GOT3 (cell line): ENCODE data around the gene SLX9.
"Not testable (repeated sequence)": the region's sequence is repeated elsewhere in the genome, so short reads cannot be mapped to it uniquely, and the experiment has no call there.

Experiments
- DNase-seq: peaks from one replicate; lab custom pipeline; 2025; ENCODE audit warnings: mixed read lengths; lab: John Stamatoyannopoulos, UW

The SLX9 gene

DNA sequence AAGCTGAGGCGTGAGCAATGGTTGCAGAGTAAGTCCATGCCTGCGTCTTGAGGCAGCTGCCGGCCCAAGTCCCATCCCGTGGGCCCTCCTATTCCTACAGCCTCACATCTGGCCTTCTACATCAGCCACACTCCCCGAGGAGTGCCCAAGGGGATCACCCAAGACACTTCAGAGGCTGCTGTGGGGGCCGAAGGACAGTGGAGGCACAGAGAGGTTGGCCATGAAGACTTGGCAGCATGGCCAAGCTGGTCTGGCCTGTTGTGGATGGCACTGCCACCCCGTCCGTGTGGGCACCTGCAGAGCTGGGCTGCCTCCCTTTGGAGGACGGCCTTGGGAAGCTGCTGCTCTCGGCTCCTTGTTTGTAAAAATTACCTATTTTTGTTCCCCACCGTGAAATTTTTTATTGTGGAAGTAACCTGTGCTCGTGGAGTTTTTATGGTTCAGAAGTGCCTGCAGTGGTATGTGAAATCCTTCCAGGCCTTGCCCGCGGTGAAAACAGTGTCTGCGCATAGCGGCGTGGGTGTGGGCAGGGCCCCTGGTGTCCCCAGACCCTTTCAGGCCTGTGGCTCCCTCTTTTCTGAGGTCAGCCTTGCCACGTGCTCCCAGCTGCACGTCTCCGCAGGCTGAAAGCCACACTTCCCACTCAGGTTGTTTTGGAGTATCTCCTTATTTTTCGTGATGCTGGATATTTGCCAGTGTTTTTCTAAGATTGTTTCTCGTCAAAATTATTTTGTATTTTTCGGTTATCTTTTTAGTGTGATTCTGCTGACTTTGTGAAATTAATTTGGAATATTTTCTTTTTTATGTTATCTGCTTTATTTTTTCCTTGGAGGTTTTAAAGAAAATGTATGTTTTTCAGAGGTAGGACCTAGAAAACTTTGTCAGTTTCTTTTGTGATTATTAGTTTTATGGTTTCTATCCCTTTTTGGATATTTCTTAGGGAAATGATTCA is 20.6 kb downstream of the SLX9 start:
- no peak for DNase-seq

DNA sequence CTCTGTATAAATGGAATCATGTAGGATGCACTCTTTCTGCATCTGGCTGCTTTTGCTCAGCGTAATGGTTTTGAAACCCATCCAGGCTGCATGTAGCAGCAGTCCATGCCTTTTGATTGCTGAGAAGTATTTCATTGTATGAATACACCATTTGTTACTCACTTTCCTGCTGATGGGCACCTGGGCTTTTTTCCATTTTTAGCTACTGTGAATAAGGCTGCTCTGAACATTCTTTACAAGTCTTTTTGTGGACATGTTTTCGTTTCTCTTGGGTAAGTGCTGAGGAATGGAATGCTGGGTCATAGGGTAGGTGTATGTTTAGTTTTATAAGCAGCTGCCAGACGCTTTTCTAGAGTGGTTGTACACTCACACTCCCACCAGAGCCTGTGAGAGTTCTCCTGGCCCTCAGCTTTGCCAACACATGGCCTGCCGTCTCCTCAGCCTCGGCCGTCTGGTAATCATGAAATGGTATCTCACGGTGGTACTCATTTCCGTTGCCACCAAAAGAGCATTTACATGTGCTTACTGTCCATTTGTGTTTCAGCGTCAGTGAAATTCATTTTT is 22.7 kb downstream of the SLX9 start:
- no peak for DNase-seq

DNA sequence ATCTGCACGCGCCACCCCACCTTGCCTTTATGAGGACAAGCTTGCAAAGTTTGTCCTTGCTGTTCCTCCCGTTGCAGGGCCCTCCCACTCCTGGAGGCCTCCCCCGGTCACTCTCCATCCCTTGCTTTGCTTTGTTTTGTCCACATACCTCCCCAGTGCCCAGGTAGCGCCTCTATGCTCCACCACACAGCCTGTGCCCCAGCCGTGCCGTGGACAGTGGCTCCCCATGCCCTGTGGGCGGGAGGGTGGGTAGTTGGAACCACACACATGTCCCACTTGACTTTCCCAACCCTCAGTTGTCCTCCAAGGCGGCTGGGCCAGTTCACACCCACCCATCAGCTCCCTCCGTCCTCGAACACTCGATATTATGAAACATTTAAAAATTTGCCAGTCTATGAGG is 24.6 kb downstream of the SLX9 start:
- no peak for DNase-seq

DNA sequence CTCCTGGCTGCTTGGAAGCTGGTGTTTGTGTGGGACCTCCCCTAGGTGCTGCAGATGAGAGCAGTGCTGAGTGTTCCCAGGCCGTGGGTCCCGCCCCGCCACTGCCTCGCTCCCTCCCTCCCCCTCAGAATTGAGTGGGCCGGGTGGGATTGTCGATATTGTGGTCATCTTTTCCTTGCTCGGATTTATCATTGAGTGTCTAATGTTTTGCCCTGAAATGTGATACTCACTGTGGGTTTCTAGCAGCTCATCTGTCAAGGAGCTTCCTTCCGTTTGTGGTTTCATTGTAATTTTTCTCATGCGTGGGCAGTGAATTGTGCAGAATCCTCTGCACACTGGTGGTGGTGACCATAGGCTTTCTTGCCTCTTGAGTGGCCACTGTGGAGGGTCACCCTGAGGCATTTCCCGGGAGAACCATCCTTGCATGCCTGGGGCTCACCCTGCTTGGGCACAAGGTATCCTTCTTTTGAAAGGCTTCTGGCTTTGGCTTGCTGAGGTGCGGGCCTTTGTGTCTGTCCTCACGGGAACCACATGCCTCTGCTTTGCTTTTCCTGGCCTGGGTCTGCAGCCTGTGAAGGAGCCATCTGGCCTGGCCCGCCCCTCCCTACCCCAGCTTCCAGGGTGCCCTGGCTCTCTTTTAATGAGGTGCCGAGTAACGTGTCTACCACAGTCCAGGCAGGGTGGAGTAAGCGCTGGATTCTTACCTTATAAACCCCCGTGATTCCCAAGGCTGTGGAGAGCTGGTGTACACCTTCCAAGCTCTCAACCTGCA is 25.6 kb downstream of the SLX9 start:
- no peak for DNase-seq

DNA sequence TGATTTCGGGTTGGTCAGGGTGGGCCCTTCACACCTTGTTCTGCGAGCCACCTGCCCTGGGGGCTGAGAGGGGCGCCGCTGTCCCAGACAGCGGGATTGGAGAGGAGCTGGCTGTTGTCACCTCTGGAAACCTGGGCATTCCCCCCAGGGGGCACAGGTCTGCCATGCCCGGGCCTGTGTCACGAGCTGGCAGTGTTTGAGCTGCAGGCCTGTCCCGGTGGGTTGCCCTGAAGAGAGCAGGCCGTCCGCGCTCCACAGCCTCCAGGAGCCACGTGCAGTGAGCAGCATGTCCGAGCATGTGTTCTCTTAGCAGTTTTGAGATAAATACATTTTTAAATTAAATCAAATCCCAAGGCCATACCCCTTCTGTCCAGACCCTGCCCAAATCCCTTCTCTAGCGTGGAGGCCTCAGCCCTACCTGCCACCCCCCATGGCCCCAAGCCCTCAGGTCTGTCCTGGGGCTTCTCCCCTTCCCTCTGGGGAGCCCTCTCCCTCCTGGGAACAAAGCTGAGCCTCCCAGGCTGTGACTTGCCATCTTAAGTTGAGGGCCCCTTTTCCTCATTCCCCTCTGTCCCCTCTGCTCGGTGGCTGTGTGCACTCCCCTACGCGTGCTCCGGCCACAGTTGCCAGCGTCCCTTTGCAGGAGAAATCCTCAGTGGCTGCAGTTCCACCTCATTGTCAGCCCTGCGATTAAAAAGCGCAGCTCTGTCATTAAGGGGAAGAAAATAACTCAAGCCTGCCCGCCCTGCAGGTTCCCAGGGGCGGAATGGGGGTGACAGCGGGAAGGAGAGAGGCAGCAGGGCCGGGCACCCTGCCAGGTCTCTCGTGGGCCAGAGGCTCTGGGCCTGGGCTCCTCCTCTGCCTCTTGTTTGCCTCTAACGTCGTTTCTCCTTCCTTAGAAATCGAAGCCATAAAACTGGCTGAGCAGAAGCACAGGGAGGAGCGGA is 26.6 kb downstream of the SLX9 start:
- DNase-seq: no peak

DNA sequence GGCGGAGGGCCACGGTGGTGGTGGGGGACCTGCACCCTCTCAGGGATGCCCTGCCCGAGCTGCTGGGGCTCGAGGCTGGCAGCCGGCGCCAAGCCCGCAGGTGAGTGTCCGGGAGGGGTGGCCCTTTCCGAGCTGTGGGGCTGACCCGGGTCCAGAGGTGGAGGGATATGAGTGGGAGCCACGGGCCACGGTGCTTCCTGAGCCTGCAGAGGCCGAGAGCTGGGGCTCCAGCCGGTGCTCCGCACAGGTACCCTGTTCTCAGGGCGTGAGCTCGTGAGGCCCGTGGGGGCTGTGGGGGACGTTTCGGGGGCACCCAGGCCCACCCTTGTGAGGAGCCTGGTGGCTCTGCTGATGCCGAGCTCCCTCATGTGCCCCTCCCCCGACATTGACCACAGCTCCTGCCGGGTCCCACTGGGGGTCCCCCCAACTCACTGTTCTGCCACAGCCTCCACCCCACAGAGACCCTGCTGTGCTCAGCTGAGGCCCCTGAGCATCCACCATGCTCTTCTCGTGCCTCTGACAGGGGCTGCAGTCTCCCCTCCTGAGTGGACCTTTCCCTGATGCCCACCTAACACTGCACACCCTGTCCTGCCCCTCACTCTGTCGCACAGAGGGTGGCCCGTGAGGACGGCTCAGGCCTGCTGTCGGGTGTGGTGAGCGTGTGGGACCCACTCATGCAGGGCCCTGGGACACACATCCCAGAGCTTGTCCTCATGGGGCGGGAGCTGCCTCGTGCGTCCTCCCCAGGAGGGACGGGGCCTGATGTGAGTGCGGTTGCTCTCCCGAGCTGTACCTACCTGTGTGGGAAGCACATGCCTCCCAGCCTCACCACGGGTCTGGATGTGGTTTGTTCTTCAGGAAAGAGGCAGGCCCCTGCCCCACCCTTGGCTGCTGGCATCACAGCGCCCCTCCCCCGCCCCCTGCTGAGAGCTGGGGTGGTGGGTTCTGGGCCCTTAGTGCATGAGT is 27.5 kb downstream of the SLX9 start:
- no peak for DNase-seq

DNA sequence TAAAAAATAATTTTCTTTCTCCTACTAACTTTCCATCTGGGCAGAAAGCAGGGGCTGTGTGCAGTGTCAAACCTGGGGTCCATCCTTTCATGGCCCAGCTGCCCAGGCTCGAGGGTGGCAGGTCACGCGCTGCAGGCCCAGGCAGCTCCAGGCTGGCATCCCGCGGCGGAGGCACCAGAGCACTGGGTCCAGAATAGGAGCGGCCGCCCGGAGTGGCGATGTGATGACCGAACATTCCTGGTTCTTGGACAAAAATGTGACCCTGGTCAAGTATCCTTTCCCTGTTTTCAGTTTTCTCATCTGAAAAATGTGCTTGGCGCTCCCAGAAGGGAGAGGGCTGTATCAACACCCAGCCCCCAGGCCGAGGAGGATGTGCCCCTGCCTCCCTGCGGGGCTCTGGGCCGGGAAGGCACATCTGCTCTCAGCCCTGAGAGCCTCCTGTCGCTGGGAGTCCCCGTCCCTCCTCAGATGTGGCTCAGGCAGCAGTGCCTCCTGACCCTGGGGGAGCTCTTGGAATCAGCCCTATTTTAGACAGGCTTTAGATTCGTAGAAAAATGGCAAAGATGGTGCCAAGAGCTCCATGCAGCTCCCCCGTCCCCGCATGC is 29.3 kb downstream of the SLX9 start:
- DNase-seq: no peak

DNA sequence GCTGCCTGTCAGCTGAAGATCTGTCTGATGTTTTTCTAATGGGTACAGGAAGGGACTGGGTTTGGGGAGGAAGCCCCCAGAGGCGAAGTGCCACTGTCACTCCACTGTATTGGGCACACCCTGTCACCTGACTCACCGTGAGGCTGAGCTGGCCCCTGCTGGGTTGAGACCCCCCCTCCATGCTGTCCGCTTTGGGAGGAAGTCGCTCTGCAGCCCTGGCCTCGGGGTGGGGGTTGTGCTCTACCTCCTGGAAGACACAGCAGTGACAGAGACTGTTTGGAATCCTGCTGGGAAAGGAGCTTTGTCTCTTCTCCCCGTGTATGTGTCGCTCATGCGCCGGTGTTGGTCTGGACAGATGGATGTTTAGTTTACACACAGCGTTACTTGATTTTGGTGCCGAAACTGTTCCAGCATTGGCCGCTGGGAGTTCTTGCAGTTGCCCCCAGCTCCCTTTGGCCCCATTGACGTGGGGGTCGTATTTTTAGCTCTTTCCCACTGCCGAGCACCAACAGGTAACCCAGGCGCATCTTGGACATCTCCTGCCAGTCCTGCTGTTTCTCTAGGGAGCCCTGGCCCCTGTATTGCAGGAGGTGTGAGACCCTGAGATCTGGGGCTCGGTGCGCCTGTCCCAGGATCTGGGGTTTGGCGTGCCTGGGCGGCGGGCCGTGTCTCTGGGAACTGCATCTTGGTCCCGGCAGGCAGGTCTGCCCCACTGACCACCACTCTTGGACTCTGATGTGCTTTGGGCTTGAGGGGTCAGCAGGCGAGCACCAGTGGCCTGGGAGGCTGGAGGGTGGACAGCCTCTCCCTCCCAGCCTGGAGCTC is 30.3 kb downstream of the SLX9 start:
- DNase-seq: no peak

DNA sequence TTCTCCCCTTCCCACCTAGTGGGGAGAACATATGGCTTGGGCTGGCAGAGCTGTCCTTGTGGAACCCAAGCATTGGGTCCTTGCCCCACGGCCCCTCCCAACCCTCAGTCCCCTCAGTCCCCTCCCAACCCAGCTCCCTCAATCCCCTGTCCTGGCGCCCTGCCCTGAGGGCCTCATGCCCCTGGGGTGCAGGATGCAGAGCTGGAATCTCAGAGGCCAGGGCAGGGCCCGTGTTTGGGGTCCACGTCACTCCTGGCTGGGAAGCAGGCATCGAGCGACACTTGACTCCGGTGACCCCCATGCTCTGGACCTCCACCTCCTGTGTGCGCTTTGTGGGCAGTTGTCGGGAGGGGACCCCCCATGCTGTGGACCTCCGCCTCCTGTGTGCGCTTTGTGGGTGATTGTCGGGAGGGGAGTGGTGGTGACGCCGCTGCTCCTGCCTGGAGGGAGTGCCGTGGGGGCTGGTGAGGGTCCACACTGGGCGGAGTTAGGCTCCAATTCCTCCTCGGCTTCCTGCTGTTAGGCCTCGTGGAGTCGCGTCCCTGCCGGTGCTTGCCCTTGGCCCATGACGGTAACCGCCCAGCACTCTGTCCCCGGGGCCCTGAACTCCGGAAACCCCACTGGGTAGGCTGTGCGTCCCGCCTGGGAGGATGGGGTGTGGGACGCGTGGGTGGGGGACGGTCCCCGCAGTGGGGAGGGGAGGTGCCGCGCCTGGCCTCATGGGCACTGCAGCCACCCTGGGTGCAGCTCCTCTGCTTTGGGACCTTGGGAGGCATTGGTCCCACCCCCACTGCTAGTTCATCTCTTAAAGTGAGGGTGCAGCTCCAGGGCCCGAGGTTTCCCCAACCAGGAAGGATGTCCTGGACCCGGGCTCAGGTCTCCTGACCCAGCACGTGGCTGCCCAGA is 31.2 kb downstream of the SLX9 start:
- DNase-seq: no peak

DNA sequence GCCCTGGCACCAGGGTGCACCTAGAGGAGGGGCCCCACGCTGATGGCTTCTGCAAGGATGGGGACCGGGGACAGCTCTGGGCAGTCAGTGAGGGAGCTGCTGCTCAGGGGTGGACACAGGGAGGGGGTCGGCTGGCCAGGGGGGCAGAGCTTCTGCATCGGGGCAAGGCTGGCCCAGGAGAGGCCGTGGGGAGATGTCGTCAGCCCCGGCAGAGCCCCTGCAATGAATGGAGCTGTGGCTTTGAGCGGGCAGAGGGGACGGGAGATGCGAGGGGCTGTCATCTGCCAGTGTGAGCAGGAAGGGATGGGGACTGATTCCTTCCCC is 31.8 kb downstream of the SLX9 start:
- no peak for DNase-seq

DNA sequence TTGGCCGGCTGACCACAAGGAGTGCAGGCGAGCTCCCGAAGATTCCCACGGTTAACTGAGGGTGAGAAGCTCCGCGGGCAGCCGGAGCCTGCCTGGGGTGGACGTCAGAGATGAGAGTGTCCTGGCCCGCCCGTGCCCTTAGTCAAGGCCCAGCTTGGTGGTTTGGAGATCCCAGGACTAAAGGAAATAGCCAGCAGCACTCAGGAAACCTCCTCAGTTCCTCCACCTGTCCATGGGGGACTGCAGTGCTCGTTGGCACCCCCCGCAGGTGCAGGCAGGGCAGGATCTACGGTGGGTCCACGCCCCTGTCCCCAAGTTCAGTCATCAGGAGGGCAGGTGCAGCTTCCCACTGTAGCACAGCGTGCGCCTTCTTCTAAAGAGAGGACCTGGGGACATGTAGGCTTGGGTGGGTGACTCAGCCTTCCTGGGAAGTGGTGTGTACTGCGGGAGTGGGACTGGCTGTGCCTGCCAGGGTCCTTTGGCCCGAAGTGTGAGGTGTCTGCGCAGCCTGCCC is 32.5 kb downstream of the SLX9 start:
- DNase-seq: no peak

DNA sequence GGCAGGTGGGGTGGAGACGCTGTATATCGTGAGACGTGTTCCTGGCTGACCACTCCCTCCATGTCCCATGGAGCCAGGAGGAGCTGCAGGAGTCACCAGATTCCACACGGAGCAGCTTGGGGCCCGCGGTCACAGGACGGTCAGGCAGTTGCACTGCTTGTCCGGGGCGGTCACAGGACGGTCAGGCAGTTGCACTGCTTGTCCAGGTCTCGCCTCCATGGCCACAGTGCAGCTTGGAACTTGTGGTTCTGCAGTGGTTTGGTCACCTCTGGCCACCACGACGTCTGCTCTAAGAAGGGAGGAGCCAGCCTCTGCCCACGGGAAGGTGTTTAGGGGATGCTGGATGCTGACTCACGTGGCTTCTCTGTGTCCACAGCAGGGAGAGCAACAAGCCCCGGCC is 33.0 kb downstream of the SLX9 start:
- DNase-seq: no peak

DNA sequence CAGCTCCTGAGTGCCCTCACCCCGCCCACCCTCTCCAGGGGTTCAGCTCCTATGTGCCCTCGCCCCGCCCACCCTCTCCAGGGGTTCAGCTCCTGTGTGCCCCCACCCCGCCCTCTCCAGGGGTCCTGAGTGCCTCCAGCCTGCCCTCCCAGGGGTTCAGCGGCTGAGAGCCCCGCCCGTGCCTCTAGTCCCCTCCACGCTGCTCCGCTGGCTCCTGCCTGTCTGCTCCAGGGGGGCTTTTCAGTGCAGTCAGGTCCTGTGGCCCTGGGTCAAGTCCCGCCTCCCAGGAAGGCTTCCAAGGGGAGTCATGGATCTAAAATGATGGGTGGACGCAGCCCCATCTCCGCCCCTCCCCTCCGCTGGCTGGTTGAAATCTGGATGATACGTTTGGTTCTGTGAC is 33.8 kb downstream of the SLX9 start:
- no peak for DNase-seq

DNA sequence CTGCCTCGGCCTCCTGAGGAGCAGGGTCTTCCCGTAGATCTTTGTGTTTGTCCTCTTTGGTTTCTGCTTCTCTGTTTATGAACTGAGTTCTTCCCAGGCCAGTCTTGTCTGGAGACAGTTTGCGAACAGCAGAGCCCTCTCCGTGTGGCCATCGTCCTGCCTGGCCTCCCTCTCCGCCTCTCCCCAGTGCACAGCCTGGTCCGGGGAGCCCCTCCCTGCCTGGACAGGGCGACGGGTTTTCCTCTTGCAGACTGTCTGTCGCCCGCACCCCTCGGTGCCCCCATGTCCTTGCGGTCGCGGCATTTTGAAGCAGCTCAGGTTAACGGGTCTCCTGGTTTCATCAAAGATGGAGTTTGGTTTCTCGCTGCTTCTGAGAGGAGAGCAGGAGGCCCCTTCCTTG is 34.8 kb downstream of the SLX9 start:
- no peak for DNase-seq

DNA sequence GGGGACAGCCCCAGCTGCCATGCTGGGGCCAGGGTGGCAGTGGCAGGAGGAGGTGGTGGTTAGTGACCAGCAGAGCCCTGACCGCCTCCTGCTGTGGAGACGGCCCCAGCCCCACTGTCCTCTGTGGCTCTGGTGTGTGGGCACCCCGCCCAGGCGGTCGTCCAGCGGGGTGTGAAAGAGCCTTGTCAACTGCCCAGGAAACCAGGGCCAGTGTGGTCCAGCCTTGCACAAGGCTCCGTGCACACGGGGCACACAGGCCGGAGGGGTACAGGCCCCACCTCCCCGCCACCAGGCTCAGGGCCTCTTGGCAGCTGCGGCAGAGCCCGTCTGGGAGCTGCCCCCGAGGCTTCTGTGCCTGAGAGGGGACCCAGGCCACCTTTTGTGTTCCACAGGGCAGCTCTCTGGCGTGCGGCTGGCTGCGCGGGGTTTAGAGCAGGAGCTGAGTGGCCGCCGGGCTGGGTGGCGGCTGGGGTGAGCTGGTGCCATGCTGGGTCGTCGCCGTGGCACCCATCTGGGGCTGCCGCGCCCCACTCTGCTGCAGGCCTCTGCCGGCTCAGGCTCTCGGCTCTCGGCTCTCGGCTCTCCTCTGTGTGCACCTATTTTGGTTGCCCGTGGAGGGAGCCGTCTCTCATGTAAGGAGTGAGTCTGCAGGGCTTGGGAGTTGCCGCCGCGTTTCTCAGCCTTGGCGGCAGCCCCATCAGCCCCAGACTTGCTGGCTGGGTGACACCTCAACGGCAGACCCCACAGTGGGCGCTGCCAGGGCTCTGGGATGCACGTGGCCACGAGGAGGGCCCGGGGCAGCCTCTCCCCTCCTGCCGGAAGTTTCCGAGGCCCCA is 36.1 kb downstream of the SLX9 start:
- no peak for DNase-seq

DNA sequence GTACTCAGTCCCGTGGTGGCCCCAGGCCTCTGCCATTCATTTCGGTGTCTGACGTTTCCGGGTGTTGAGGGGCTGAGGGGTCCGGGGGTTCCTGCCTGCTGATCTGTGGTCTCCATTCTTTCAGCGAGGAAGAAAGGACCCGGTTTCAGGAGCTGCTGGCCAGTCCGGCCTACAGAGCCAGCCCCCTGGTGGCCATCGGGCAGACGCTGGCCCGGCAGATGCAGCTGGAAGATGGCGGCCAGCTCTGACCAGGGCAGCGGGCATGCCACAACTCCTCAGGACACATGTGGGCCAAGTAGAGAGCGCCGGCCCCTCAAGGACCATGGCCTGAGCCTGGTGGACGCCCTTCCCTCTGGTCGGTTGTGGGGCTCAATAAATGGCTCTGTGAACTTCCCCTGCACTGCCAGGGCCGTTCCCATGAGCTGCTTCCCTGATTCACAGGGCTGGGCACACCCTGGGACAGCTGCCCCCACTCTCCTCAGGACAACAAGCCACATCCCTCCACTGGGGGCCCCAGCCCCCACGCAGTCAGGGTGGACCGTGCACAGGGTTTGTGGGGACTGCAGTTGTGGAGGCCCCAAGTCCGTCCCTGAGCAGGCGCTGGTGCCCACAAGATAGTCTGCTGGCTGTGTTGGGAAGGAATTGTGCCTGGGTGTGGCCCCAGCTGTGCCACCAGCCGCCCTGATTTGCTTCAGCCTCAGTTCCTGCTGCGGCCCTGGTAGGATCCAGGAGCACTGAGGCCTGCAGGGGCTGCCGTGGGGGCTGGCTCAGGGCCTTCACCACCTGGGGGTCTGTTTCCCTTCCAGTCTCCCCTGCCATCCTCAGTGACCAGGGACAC is 36.9 kb downstream of the SLX9 start:
- not testable (repeated sequence) for DNase-seq
